DND-41 (cell line): ENCODE data around the gene CAPN2.

ENCODE experiments used
- ATAC-seq: fragments of 200-7000 bp; cut with Tn5 transposase; 3 replicates; pipeline ENCODE4 v1.9.1; 2021; ENCODE audit warnings: low read depth; ENCODE audit not compliant: insufficient read depth
- DNase-seq: peaks from one replicate; pipeline ENCODE4 v3.0.0-alpha.2; 2020
- H2AFZ ChIP-seq: 2 replicates; pipeline ENCODE4 v1.6.0; 2012; ENCODE audit warnings: low read depth, low read length
- H3K27ac ChIP-seq: 2 replicates; pipeline ENCODE4 v1.5.1; 2012; ENCODE audit warnings: low read length, inconsistent platforms
- H3K27me3 ChIP-seq: fragments of 200-600 bp; sonication (generic); 2 replicates; pipeline ENCODE4 v1.6.0; 2012; ENCODE audit warnings: low read length, mild to moderate bottlenecking, inconsistent platforms; ENCODE audit not compliant: insufficient read depth, poor library complexity
- H3K36me3 ChIP-seq: 2 replicates; pipeline ENCODE4 v1.5.1; 2012; ENCODE audit warnings: low read length, inconsistent platforms; ENCODE audit not compliant: insufficient read depth
- H3K4me1 ChIP-seq: 2 replicates; pipeline ENCODE4 v1.5.1; 2012; ENCODE audit warnings: mild to moderate bottlenecking, low read length; ENCODE audit not compliant: insufficient read depth
- H3K4me2 ChIP-seq: 2 replicates; pipeline ENCODE4 v1.6.0; 2012; ENCODE audit warnings: mild to moderate bottlenecking, moderate library complexity, low read length, inconsistent platforms; ENCODE audit not compliant: insufficient read depth
- H3K4me3 ChIP-seq, 2 experiments: fragments of 200-600 bp in 1 of 2; shearing (Covaris generic) in 1 of 2; 2 replicates each; pipeline ENCODE4 v1.5.1; 2012 to 2016; ENCODE audit warnings: inconsistent platforms in 2 of 2, low read length in 2 of 2, mild to moderate bottlenecking in 2 of 2, low read depth in 1 of 2, moderate library complexity in 1 of 2
- H3K79me2 ChIP-seq: 2 replicates; pipeline ENCODE4 v1.6.0; 2012; ENCODE audit warnings: low read length, inconsistent platforms; ENCODE audit not compliant: insufficient read depth
- H3K9ac ChIP-seq: 2 replicates; pipeline ENCODE4 v1.6.0; 2012; ENCODE audit warnings: low read depth, mild to moderate bottlenecking, inconsistent platforms, low read length, moderate library complexity
- H3K9me3 ChIP-seq: 2 replicates; pipeline ENCODE4 v1.5.1; 2012; ENCODE audit warnings: low read length, moderate library complexity, mild to moderate bottlenecking, inconsistent platforms; ENCODE audit not compliant: insufficient read depth, severe bottlenecking
- H4K20me1 ChIP-seq: 2 replicates; pipeline ENCODE4 v1.6.0; 2012; ENCODE audit warnings: low read length; ENCODE audit not compliant: insufficient read depth
- EZH2 ChIP-seq: IDR thresholded peaks from 3 replicates; pipeline ENCODE4 v1.6.1; 2012; ENCODE audit warnings: borderline replicate concordance, low read depth, mild to moderate bottlenecking, moderate library complexity, low read length, inconsistent platforms; ENCODE audit not compliant: severe bottlenecking
- TF ChIP-seq, protein P1 (sequence below): IDR thresholded peaks from 2 replicates; pipeline ENCODE4 v1.5.1; 2012; ENCODE audit warnings: borderline replicate concordance, low read length, moderate library complexity, mild to moderate bottlenecking; ENCODE audit not compliant: poor library complexity, severe bottlenecking; ENCODE audit errors: extremely low read depth

The CAPN2 gene

DNA sequence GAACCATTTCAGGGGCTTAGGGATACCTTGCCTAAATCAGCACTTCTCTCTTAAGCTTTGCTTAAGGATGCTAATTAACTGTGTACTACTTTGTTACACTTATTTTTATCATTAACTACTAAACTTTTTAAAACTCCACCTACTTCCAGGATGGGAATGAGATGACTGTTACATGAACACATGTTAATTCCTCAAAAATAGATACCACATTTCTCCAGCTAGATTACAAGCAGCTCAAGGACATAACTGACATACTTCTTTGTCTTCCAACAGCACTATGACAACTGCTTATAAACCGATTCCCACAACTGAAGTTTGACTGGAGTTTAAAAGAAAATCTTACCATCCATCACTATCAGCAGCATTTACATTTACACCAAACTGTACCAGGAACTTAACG is 79.7 kb downstream of the CAPN2 start:
- H2AFZ ChIP-seq = no peak overlapping the region
- DNase-seq = no peak
- no peak overlapping the region for H3K9ac ChIP-seq
- ATAC-seq = no peak
- H3K27me3 ChIP-seq = no peaks in the 10 kb centered on the region
- H3K9me3 ChIP-seq = no peaks in the 10 kb centered on the region
- no peaks in the 10 kb centered on the region; the same call in 1 of the 2 replicates for H4K20me1 ChIP-seq
- TF ChIP-seq, protein P1, sequence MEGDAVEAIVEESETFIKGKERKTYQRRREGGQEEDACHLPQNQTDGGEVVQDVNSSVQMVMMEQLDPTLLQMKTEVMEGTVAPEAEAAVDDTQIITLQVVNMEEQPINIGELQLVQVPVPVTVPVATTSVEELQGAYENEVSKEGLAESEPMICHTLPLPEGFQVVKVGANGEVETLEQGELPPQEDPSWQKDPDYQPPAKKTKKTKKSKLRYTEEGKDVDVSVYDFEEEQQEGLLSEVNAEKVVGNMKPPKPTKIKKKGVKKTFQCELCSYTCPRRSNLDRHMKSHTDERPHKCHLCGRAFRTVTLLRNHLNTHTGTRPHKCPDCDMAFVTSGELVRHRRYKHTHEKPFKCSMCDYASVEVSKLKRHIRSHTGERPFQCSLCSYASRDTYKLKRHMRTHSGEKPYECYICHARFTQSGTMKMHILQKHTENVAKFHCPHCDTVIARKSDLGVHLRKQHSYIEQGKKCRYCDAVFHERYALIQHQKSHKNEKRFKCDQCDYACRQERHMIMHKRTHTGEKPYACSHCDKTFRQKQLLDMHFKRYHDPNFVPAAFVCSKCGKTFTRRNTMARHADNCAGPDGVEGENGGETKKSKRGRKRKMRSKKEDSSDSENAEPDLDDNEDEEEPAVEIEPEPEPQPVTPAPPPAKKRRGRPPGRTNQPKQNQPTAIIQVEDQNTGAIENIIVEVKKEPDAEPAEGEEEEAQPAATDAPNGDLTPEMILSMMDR = no peak
- TF ChIP-seq EZH2 = no peak
- H3K36me3 ChIP-seq = peaks cover 64% of the 10 kb centered on the region
- no peak overlapping the region for H3K4me2 ChIP-seq
- no peaks in the 10 kb centered on the region for H3K79me2 ChIP-seq
- H3K4me3 ChIP-seq = no peak overlapping the region
- no peaks in the 10 kb centered on the region for H3K4me1 ChIP-seq
- H3K27ac ChIP-seq = no peak overlapping the region

DNA sequence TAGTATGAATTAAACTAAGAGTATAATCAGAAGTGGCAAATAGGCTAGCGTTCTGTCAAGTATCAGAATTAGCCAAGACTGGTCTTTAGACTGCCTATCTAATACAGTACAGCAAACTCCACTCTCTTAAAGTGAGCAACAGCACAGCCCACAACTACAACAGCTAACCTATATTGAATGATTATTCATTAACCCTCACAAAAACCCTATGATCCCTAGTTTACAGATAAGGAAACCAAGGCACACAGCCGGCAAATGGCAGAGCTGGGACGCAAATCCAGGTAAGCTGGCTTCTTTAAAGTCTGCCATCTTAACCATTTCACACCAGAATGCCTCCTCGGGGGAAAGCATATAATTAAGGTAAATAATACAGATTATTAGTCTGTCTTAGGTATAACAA is 81.4 kb downstream of the CAPN2 start:
- no peaks in the 10 kb centered on the region for H3K9me3 ChIP-seq
- H3K27me3 ChIP-seq = no peaks in the 10 kb centered on the region
- H3K27ac ChIP-seq = no peak overlapping the region
- H3K4me3 ChIP-seq = no peak overlapping the region
- peaks cover 70% of the 10 kb centered on the region for H3K36me3 ChIP-seq
- H2AFZ ChIP-seq = no peak overlapping the region
- no peaks in the 10 kb centered on the region; the same call in 1 of the 2 replicates for H4K20me1 ChIP-seq
- no peaks in the 10 kb centered on the region for H3K79me2 ChIP-seq
- ATAC-seq (no peak), DNase-seq (no peak)
- no peaks in the 10 kb centered on the region for H3K4me1 ChIP-seq
- no peak overlapping the region for H3K4me2 ChIP-seq
- H3K9ac ChIP-seq = no peak overlapping the region
- no peak for TF ChIP-seq EZH2
- TF ChIP-seq, protein P1 = no peak

DNA sequence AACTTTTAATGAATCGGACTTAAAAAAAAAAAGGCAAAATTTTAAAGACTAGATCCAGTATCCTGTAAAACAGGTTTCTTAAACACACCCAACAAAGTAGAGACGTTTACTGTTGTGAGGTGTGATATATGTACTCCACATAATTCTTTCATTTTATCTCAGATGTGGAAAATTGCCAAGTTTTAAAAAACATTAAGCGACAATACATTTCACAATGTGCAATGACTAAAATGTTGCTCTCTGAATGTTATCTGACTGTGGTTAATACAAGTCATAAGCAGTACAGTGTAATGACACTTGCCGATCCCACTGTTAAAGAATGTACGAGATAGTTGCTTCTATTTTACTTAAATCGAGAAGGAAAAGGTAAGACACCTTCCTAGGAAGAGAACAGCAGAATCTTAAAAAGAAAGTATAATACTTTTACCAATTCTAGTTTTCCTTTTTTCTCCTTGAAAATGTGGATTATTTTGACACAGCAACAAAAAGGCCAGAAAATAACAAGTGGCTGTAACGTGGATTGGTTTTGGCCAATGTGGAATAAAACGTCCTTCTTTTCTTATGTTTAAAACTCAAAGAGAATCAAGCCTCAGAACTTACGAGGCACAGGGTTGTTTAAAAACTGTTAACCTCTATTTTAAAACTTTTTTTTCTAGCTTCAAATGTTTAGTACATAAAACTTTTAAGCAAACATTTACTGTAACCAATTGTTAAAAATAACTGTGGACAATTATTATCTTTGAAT is 82.0 kb downstream of the CAPN2 start:
- H3K9ac ChIP-seq = no peak overlapping the region
- no peak for DNase-seq
- no peaks in the 10 kb centered on the region for H3K4me1 ChIP-seq
- H3K4me2 ChIP-seq = no peak overlapping the region
- H3K9me3 ChIP-seq = no peaks in the 10 kb centered on the region
- H2AFZ ChIP-seq = no peak overlapping the region
- H3K27ac ChIP-seq = no peak overlapping the region
- no peaks in the 10 kb centered on the region; the same call in 1 of the 2 replicates for H4K20me1 ChIP-seq
- H3K79me2 ChIP-seq = no peaks in the 10 kb centered on the region
- peaks cover 68% of the 10 kb centered on the region for H3K36me3 ChIP-seq
- TF ChIP-seq EZH2 = no peak
- TF ChIP-seq, protein P1 = no peak
- H3K4me3 ChIP-seq = no peak overlapping the region
- H3K27me3 ChIP-seq = no peaks in the 10 kb centered on the region
- ATAC-seq = no peak
